ENCODE data around the gene PDS5B.

GRCh38 chr13:32609428-32609827 is 23.2 kb downstream of the PDS5B start:
- TF ChIP-seq, protein P1, sequence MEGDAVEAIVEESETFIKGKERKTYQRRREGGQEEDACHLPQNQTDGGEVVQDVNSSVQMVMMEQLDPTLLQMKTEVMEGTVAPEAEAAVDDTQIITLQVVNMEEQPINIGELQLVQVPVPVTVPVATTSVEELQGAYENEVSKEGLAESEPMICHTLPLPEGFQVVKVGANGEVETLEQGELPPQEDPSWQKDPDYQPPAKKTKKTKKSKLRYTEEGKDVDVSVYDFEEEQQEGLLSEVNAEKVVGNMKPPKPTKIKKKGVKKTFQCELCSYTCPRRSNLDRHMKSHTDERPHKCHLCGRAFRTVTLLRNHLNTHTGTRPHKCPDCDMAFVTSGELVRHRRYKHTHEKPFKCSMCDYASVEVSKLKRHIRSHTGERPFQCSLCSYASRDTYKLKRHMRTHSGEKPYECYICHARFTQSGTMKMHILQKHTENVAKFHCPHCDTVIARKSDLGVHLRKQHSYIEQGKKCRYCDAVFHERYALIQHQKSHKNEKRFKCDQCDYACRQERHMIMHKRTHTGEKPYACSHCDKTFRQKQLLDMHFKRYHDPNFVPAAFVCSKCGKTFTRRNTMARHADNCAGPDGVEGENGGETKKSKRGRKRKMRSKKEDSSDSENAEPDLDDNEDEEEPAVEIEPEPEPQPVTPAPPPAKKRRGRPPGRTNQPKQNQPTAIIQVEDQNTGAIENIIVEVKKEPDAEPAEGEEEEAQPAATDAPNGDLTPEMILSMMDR (IDR thresholded peaks at IDR 0.05) = no peak
- TF ChIP-seq POLR2A (IDR thresholded peaks at IDR 0.05) = no peak

Data from Peyer's patch (tissue), 4 donors.